Neuronal stem cell (in vitro differentiated cells): ENCODE measurements around the gene PKD1.
A peak's percentile ranks its signal among the peaks of the same experiment; 100 is the strongest.

Source experiments
- DNase-seq: peaks from one replicate; pipeline ENCODE4 v3.0.0-alpha.2; 2013; ENCODE audit warnings: low spot score
- H2AFZ ChIP-seq: one replicate; pipeline ENCODE4 v1.6.1; 2013; ENCODE audit warnings: mild to moderate bottlenecking, low read length, inconsistent platforms
- H2AK5ac ChIP-seq: 2 replicates; pipeline ENCODE4 v1.6.1; 2013; ENCODE audit warnings: low read depth, mild to moderate bottlenecking, inconsistent platforms, low read length, moderate library complexity, mixed read lengths
- H2BK120ac ChIP-seq: 2 replicates; pipeline ENCODE4 v1.6.1; 2013; ENCODE audit warnings: low read depth, mild to moderate bottlenecking, inconsistent platforms, low read length, moderate library complexity, mixed read lengths
- H2BK12ac ChIP-seq: one replicate; pipeline ENCODE4 v1.6.1; 2013; ENCODE audit warnings: low read length, inconsistent platforms
- H2BK15ac ChIP-seq: 2 replicates; pipeline ENCODE4 v1.6.1; 2013; ENCODE audit warnings: mild to moderate bottlenecking, low read length, inconsistent platforms, mixed read lengths
- H2BK5ac ChIP-seq: one replicate; pipeline ENCODE4 v1.6.1; 2013; ENCODE audit warnings: inconsistent platforms, mild to moderate bottlenecking, low read length, moderate library complexity
- H3K14ac ChIP-seq: one replicate; pipeline ENCODE4 v1.6.1; 2013; ENCODE audit warnings: low read length, inconsistent platforms
- H3K18ac ChIP-seq: 2 replicates; pipeline ENCODE4 v1.6.1; 2013; ENCODE audit warnings: low read length, inconsistent platforms
- H3K23ac ChIP-seq: 2 replicates; pipeline ENCODE4 v1.6.1; 2013; ENCODE audit warnings: low read depth, mild to moderate bottlenecking, mixed read lengths, low read length, inconsistent platforms; ENCODE audit not compliant: poor library complexity
- H3K27ac ChIP-seq: replicated peaks from 3 replicates; pipeline ENCODE4 v1.5.1; 2013; ENCODE audit warnings: low read length, inconsistent platforms
- H3K27me3 ChIP-seq, 3 experiments: 2 replicates each; pipeline ENCODE4 v1.6.1; 2013; ENCODE audit warnings: low read length in 3 of 3, mild to moderate bottlenecking in 2 of 3, inconsistent platforms in 1 of 3, low read depth in 1 of 3, mixed read lengths in 1 of 3, moderate library complexity in 1 of 3; ENCODE audit not compliant: control insufficient read depth in 3 of 3, insufficient read depth in 3 of 3
- H3K36me3 ChIP-seq, 2 donors: replicated peaks in 1 of 2; 2 replicates each; pipeline ENCODE4 v1.6.1; 2013; ENCODE audit warnings: low read length in 2 of 2; ENCODE audit not compliant: control insufficient read depth in 2 of 2, insufficient read depth in 2 of 2
- H3K4ac ChIP-seq: 2 replicates; pipeline ENCODE4 v1.6.1; 2013; ENCODE audit warnings: inconsistent platforms, mild to moderate bottlenecking, low read length, moderate library complexity
- H3K4me1 ChIP-seq, 2 donors: 1 replicate in 1 of 2; 2 replicates in 1 of 2; pipeline ENCODE4 v1.6.1; 2013; ENCODE audit warnings: low read length in 2 of 2, low read depth in 1 of 2; ENCODE audit not compliant: control insufficient read depth in 2 of 2, insufficient read depth in 1 of 2
- H3K4me2 ChIP-seq: one replicate; pipeline ENCODE4 v1.6.1; 2013; ENCODE audit warnings: mild to moderate bottlenecking, low read length, inconsistent platforms; ENCODE audit not compliant: insufficient read depth, poor library complexity, severe bottlenecking
- H3K4me3 ChIP-seq, 2 donors: 2 replicates each; pipeline ENCODE4 v1.5.1; 2013; ENCODE audit warnings: low read length in 2 of 2, mild to moderate bottlenecking in 2 of 2, inconsistent platforms in 1 of 2, moderate library complexity in 1 of 2
- H3K79me1 ChIP-seq: one replicate; pipeline ENCODE4 v1.6.1; 2013; ENCODE audit warnings: low read depth, mild to moderate bottlenecking, inconsistent platforms, low read length, moderate library complexity
- H3K9ac ChIP-seq: one replicate; pipeline ENCODE4 v1.6.1; 2013; ENCODE audit warnings: mild to moderate bottlenecking, low read depth, low read length, inconsistent platforms; ENCODE audit not compliant: poor library complexity
- H3K9me3 ChIP-seq, 2 donors: replicated peaks in 1 of 2; 2 replicates each; pipeline versions ENCODE3 to v1.6.1; 2013; ENCODE audit warnings: low read length in 2 of 2, mild to moderate bottlenecking in 2 of 2, inconsistent platforms in 1 of 2, low read depth in 1 of 2, mixed read lengths in 1 of 2, moderate library complexity in 1 of 2; ENCODE audit not compliant: control insufficient read depth in 2 of 2, insufficient read depth in 1 of 2
- H4K8ac ChIP-seq: one replicate; pipeline ENCODE4 v1.6.1; 2013; ENCODE audit warnings: low read depth, mild to moderate bottlenecking, inconsistent platforms, low read length, moderate library complexity
- H4K91ac ChIP-seq: one replicate; pipeline ENCODE4 v1.6.1; 2013; ENCODE audit warnings: low read length, low read depth, mild to moderate bottlenecking, inconsistent platforms; ENCODE audit not compliant: poor library complexity
- WGBS, 2 donors: extraction: QIAGEN DNeasy Blood & Tissue Kit; methylation state at CpG; one replicate each; pipeline ENCODE4 v1.1.7; 2013; ENCODE audit warnings: missing lambda C conversion rate in 2 of 2, mixed read lengths in 1 of 2; ENCODE audit not compliant: insufficient read length in 2 of 2, insufficient replicate concordance in 1 of 2; ENCODE audit errors: extremely low coverage in 2 of 2; 5-methylcytosine and 5-hydroxymethylcytosine counted together

The PKD1 gene

DNA sequence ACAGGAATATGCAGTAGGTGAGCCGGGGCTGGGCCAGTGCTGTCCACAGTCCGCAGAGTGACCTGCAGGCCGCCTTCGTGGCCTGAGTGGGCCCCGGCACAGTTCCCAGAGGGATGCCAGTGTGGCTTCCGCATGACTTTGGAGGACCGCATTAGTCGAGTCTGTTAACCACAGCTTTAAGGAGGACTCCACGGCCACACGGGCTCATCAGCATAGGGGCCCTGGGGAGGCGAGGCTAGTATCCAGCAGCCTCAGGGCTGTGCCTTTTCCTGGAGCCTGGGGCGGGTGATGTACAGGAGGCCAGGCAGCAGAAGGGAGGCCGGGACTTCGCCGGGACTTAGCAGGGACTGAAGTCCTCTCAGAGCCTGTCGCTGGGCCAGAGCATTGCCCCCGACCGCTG lies 74.7 kb downstream of the PKD1 start:
- Histone ChIP-seq H3K27me3 (no peaks in the 10 kb centered on the region), H3K9ac (no peak overlapping the region), H3K4me1 (peaks cover 0 to 13% of the 10 kb centered on the region in 2 donors), H3K79me1 (no peaks in the 10 kb centered on the region), H4K91ac (no peak overlapping the region), H3K18ac (no peak overlapping the region), H2AK5ac (no peak overlapping the region), H2BK120ac (no peak overlapping the region), H2AFZ (no peak overlapping the region), H3K9me3 (peaks cover 0 to 2% of the 10 kb centered on the region in 2 donors), H3K23ac (no peak overlapping the region), H2BK12ac (no peak overlapping the region), H4K8ac (no peak overlapping the region), H3K4me3 (no peak overlapping the region), H3K36me3 (peaks cover 28 to 69% of the 10 kb centered on the region in 2 donors), H3K14ac (no peak overlapping the region), H3K4me2 (no peak overlapping the region), H3K4ac (no peak overlapping the region), H3K27ac (no peak overlapping the region), H2BK15ac (no peak overlapping the region), H2BK5ac (peak overlapping the region; percentile 24)
- no CpG with 5 or more reads among the region's 18 CpGs for WGBS, 2 donors
- no peak for DNase-seq

GRCh38 chr16:2060346-2060745 lies 75.4 kb downstream of the PKD1 start:
- Histone ChIP-seq H4K91ac (no peak overlapping the region), H3K4me1 (peaks cover 0 to 13% of the 10 kb centered on the region in 2 donors), H3K4me2 (no peak overlapping the region), H3K18ac (peak overlapping the region; percentile 74), H3K14ac (no peak overlapping the region), H2AK5ac (peak overlapping the region; percentile 48), H3K23ac (peak overlapping the region; percentile 0), H2BK12ac (no peak overlapping the region), H2AFZ (no peak overlapping the region), H3K9ac (no peak overlapping the region), H3K4me3 (no peak overlapping the region), H2BK120ac (peak overlapping the region; percentile 22), H3K27me3 (no peaks in the 10 kb centered on the region), H3K27ac (no peak overlapping the region), H3K4ac (no peak overlapping the region), H3K79me1 (no peaks in the 10 kb centered on the region), H3K36me3 (peaks cover 21 to 65% of the 10 kb centered on the region in 2 donors), H2BK15ac (peak overlapping the region; percentile 54), H4K8ac (no peak overlapping the region), H3K9me3 (no peaks in the 10 kb centered on the region), H2BK5ac (peak overlapping the region; percentile 6)
- no peak for DNase-seq
- WGBS, 2 donors: no CpG with 5 or more reads among the region's 17 CpGs

DNA sequence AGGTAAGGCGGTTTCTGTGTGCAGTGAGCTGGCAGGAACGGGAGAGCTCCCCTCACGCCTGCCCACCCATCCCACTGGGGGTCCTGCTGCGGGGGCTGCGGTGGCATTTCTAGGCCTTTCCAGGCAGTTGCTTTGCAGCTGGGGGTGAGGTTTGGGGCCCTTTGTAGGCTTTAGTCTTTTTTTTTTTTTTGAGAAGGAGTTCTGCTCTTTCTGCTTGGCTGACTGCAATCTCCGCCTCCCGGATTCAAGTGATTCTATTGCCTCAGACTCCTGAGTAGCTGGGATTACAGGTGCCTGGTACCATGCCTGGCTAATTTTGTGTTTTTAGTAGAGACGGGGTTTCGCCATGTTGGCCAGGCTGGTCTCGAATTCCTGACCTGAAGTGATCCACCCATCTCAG lies 76.8 kb downstream of the PKD1 start:
- no peaks in the 10 kb centered on the region for H3K79me1 ChIP-seq
- no peak overlapping the region for H3K4ac ChIP-seq
- no peak overlapping the region for H3K4me3 ChIP-seq
- peak overlapping the region; percentile 100 for H2AK5ac ChIP-seq
- no peaks in the 10 kb centered on the region for H3K27me3 ChIP-seq
- peaks cover 0 to 13% of the 10 kb centered on the region in 2 donors for H3K4me1 ChIP-seq
- H3K4me2 ChIP-seq: peak overlapping the region; percentile 32
- H2BK120ac ChIP-seq: peak overlapping the region; percentile 97
- peak; percentile 31 for DNase-seq
- H2AFZ ChIP-seq: no peak overlapping the region
- peak overlapping the region; percentile 98 for H3K18ac ChIP-seq
- H3K23ac ChIP-seq: no peak overlapping the region
- peak overlapping the region; percentile 94 for H3K27ac ChIP-seq
- no CpG with 5 or more reads among the region's 10 CpGs for WGBS, 2 donors
- peaks cover 24 to 69% of the 10 kb centered on the region in 2 donors for H3K36me3 ChIP-seq
- H4K8ac ChIP-seq: no peak overlapping the region
- H2BK5ac ChIP-seq: peak overlapping the region; percentile 93
- H4K91ac ChIP-seq: peak overlapping the region; percentile 46
- peak overlapping the region; percentile 88 for H2BK12ac ChIP-seq
- no peak overlapping the region for H3K14ac ChIP-seq
- H2BK15ac ChIP-seq: peak overlapping the region; percentile 46
- H3K9me3 ChIP-seq: no peaks in the 10 kb centered on the region
- H3K9ac ChIP-seq: peak overlapping the region; percentile 30

GRCh38 chr16:2058420-2058819 lies 77.3 kb downstream of the PKD1 start:
- Histone ChIP-seq H3K18ac (peak overlapping the region; percentile 98), H3K4me3 (no peak overlapping the region), H2BK5ac (peak overlapping the region; percentile 93), H3K79me1 (peaks cover 2% of the 10 kb centered on the region), H3K9ac (peak overlapping the region; percentile 37), H3K27me3 (no peaks in the 10 kb centered on the region), H4K91ac (peak overlapping the region; percentile 96), H3K4ac (peak overlapping the region; percentile 89), H3K36me3 (peaks cover 25 to 69% of the 10 kb centered on the region in 2 donors), H3K27ac (peak overlapping the region; percentile 94), H2AFZ (no peak overlapping the region), H3K4me2 (peak overlapping the region; percentile 32), H3K23ac (no peak overlapping the region), H3K4me1 (peaks cover 0 to 13% of the 10 kb centered on the region in 2 donors), H4K8ac (peak overlapping the region; percentile 5), H2AK5ac (peak overlapping the region; percentile 100), H2BK15ac (peak overlapping the region; percentile 46), H2BK120ac (peak overlapping the region; percentile 97), H3K14ac (peak overlapping the region; percentile 84), H2BK12ac (peak overlapping the region; percentile 88), H3K9me3 (no peaks in the 10 kb centered on the region)
- WGBS, 2 donors: no CpG with 5 or more reads among the region's 13 CpGs
- no peak for DNase-seq
